Umbilical cord (tissue), 2 donors: ENCODE data around the gene PLA2G1B. TPM values are rescaled to one million over a fixed set of nuclear protein-coding genes. Genes with fewer than 3 reads are reported as not detected.

Experiments used
- DNase-seq: peaks from one replicate; pipeline ENCODE4 v3.0.0-alpha.2; 2015; ENCODE audit warnings: low spot score
- total RNA-seq: library from RNA; depleted of rRNA; stranded (reverse); fragments of >200 nt; gene quantifications from one replicate; pipeline ENCODE4 v1.2.3, GENCODE V29; 2014; ENCODE audit warnings: low replicate concordance; ENCODE audit not compliant: insufficient read depth

The PLA2G1B gene
- total RNA-seq, 1 donor from 2014 or later, result not detected

DNA sequence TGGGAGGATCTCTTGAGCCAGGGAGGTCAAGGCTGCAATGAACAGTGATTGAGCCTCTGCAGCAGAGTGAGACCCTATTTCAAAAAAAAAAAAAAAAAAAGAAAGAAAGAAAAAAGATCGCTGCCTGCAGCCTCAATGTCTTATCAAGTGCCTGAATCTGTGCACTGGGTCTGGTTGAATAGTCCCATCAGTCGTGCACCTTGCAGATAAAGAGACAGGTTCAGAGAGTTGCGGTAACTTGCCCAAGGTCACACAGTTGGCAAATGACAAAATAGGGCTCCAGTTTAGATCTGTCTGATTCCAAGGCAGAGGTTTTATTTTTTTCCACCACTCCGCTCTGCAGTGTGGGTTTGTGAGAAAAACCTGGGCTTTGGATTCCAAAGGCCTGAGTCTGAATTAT is 649 bp upstream of the PLA2G1B start:
- DNase-seq, result no peak

DNA sequence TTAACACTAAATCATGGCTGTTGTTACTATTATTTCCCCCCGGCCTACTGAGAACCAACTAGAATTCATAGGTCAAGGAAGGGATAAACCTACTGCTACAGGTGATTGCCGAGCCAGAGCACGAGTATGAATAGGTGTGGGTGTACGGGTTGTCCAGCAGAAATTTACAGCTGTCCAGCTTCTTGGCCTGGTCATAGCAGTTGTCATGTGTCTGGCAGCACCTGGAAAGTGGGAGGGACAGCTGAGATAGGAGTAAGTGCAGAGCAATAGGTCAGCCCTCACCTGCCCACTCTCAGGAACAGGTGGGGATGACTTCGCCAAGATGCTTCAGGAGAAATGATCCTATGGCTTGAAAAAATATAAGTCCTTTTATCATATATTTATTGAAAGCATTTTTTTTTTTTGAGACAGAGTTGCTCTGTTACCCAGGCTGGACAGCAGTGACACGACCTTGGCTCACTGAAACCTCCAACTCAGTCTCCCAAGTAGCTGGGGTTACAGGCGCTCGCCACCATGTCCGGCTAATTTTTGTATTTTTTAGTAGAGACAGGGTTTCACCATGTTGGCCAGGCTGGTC is 2.6 kb downstream of the PLA2G1B start:
- no peak for DNase-seq

GRCh38 chr12:120323772-120324171 is 3.8 kb downstream of the PLA2G1B start:
- no peak for DNase-seq

DNA sequence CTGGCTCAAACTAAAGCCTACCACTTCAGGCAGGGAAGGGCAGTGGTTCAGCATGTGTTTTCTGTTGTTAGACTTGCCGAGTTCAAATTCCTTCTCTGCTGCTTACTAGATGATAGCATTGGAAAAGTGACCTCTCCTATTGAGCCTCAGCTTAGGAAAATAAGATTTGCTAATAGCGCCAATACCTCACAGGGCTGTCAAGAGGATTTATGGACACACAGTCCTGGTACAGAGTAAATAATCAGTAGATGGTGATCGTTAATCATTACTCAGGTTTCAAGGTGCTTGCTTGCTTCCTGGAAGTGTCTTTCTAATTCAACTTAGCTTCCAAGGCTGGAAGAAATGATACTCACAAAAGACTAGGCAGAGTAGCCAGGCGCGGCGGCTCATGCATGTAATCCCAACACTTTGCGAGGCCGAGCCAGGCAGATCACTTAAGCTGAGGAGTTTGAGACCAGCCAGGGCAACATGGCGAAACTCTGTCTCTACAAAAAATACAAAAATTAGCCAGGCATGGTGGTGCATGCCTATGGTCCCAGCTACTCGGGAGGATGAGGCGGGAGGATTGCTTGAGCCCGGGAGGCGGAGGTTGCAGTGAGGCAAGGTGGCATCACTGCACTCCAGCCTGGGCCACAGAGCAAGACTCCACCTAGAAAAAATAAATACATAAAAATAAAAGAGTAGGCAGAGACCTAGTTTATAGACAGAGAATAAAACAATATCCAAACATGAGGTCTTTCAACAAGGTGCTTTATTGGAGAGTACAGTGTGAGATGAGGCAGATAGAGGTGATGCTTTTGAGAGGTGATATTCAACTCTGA is 6.0 kb downstream of the PLA2G1B start:
- DNase-seq, result no peak

DNA sequence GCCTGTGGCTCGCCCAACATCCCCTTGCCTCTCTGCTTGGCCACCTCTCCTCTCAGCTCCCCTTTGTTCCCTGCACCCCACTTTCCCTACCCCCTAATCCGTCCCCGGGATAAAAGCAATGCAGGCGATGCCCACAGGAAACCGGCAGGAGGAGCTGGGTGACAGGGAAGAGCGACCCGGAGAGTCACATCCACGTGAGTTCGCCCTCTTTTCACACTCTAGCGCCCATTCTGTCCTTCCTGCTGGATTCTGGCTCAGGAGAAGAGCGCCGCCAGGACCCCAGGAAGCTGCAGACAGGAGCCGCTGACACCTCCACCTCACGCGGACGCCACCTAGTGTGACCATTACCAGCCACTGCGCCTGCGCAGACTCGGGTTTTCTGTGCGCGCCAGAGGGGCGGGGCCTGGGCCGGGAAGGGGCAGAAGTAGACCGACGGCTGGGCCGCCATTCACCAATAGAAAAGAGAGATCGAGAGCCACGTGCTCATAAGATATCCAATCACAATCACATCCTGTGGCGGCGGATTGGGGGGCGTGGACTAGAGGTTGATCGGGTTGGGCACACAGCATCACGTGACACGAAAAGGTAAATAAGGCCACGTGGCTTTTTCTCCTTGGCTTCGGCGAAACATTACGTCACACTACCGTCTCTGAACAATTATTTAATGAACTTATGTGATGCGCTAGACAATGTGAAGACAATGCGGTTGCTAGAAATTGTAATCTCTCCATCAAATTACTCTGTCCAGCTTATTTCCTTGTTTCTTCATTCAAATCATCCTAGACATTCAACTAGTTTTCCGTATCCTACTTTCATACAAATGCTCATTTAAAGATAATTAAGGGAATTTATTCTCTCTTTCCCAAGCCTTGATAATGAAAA is 10.1 kb downstream of the PLA2G1B start:
- DNase-seq, result peak; percentile 100

DNA sequence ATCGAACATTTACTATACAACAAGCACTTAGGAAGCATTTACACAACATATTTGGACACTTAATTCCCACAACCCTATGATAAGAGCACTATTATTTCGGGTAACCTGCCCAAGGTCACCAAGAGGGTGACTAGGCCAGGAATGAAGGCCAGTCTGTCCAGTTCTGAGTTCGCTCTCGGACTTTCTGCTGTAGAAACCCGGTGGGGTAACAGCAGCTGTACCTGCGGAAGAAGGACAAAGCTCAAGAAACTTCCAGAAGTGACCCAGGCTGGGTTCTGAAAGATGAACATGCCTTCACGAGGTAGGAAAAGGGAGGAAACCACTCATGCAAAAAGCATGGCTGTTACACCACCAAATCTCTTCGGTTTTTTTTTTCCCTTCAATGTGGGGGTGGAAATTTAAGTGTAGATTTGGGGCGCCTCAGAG is 10.8 kb downstream of the PLA2G1B start:
- DNase-seq, result no peak

DNA sequence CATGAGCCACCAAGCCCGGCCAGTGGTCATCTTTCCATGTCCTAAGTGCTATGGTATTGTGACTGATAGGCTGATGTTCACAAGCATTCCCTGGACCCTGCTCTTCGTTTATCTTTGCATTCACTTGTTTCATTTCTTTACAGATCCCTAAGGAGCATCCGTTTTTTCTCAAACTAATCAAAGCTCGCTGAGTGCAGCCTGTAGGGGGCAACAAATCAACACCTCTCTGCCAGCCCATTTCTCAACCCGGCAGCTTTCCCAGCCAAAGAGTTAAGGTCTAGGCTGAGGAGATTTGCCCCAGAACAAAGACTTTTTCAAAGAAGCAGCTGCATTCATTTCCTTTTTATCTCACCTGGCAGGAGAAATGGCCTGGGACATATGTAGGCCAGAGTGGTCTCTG is 13.4 kb downstream of the PLA2G1B start:
- no peak for DNase-seq

- DNase-seq, result peak; percentile 98
These were observed 25.4 kb downstream of the PLA2G1B start, which contains the start of gene SIRT4 for GRCh38 chr12:120301962-120302815. SIRT4 (plus strand) TSS chr12:120302321; CDS start chr12:120303562, 1,241 bp downstream.

GRCh38 chr12:120292661-120293531 is 34.7 kb downstream of the PLA2G1B start, which contains the start of gene RNU4-1:
RNU4-1 (minus strand) TSS chr12:120293237.
- peak; percentile 97 for DNase-seq

DNA sequence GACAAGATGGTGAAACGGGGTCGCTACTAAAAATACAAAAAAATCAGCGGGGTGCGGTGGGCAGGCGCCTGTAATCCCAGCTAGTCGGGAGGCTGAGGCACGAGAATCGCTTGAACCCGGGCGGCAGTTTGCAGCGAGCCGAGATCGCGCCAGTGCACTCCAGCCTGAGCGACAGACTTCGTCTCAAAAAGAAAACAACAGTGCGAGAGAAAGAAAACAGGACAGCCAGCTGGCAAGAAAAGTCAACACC is 35.2 kb downstream of the PLA2G1B start:
- no peak for DNase-seq

GRCh38 chr12:120290609-120291305 is 36.8 kb downstream of the PLA2G1B start:
- DNase-seq, result peak; percentile 25

GRCh38 chr12:120287491-120287890 is 40.1 kb downstream of the PLA2G1B start:
- no peak for DNase-seq

DNA sequence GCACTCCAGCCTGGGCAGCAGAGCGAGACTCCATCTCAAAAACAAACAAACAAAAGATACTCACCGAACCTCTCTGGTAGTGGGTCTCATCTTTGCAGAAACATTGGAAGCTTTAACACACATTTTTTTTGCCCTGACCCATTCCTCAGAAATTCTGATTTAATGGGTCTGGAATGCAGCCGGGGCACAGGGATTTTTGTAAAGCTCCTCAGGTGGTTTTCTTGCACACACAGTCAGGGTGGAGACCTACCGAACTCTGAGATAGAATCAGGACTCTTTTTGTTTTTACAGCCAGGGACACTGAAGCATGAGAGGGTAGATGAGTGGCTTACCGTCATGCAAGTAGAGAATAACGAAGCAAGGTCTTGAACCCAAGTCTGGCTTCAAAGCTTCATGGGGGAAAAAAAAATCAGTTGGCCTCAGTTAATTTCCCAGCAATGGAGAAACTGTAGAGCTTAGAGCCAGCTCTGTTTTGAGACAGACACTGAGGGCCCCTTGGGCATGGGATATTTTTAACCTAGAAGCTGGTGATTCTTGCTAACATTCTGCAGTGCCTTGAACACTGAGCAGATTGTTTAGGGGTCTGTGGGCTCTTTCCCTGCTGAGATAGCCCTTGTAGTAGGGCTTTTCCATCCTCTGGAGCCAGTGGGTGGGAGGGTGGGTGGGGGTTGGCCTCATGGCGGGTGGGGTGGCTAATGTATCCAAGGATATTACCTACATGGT is 40.6 kb downstream of the PLA2G1B start:
- DNase-seq, result peak; percentile 53

- no peak for DNase-seq
These were observed 43.2 kb downstream of the PLA2G1B start for GRCh38 chr12:120284381-120284780.

- DNase-seq, result peak; percentile 89
These were observed 44.3 kb downstream of the PLA2G1B start for GRCh38 chr12:120283318-120283717.

DNA sequence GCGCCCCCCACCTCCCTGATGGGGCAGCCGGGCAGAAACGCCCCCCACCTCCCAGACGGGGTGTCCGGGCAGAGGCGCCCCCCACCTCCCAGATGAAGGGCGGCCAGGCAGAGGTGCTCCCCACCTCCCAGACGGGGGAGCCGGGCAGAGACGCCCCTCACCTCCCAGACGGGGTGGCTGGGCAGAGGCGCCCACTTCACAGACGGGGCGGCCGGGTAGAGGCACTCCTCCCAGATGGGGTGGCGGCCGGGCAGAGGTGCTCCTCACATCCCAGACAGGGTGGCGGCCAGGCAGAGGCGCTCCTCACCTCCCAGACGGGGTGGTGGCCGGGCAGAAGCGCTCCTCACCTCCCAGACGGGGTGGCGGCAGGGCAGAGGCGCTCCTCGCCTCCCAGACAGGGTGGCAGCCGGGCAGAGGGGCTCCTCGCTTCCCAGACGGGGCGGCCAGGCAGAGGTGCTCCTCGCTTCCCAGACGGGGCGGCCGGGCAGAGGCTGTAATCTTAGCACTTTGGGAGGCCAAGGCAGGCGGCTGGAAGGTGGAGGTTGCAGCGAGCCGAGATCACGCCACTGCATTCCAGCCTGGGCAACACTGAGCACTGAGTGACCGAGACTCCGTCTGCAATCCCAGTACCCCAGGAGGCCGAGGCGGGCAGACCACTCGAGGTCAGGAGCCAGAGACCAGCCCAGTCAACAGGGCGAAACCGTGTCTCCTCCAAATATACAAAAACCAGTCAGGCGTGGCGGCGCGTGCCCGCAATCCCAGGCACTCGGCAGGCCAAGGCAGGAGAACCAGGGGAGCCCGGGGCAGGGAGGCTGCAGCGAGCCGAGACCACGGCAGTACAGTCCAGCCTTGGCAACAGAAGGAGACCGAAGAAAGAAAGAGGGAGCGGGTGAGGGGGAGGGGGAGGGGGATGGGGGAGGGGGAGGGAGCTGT is 49.2 kb downstream of the PLA2G1B start:
- DNase-seq, result no peak

DNA sequence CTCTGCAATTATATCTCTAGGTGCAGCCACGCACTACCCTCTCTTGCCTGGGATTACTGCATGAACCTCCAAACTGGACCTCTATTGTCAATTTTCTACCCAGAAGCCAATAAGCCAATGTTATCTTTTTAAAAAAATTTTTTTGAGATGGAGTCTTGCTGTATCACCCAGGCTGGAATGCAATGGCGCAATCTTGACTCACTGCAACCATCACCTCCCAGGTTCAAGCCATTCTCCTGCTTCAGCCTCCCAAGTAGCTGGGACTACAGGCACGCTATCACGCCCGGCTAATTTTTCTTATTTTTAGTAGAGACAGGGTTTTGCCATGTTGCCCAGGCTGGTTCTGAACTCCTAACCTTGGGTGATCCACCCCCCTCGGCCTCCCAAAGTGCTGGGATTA is 50.8 kb downstream of the PLA2G1B start:
- DNase-seq, result no peak
